B cell (primary cell): Measurements from ENCODE around the gene SCYGR4.

ENCODE experiments used
- CTCF ChIP-seq: fragments of 200-600 bp; IDR thresholded peaks from one replicate; pipeline ENCODE4 v1.8.0; 2022; ENCODE audit warnings: antibody characterized with exemption, mild to moderate bottlenecking
- EZH2 ChIP-seq: IDR thresholded peaks from 2 replicates; pipeline ENCODE4 v1.6.1; 2012; ENCODE audit warnings: borderline replicate concordance, low read depth, mild to moderate bottlenecking, moderate library complexity, low read length; ENCODE audit not compliant: insufficient read depth, poor library complexity, severe bottlenecking

GRCh38 chr2:227655454-227655853, 38.2 kb downstream of the SCYGR4 start:
- TF ChIP-seq CTCF (no peak), EZH2 (no peak)
